Activated CD4-positive, alpha-beta T cell treated with anti-CD3 and anti-CD28 coated beads, Interleukin-2, amount 50 U/mL, for 16 hours (primary cell): ENCODE measurements around the gene SDK1.

Experiments used
- DNase-seq: peaks from one replicate; pipeline ENCODE4 v3.0.0-alpha.2; 2020

SDK1 gene

GRCh38 chr7:3294432-3295100 lies 6.5 kb upstream of the SDK1 start:
- no peak for DNase-seq

GRCh38 chr7:3297105-3297819 lies 3.8 kb upstream of the SDK1 start:
- DNase-seq = no peak

GRCh38 chr7:3300221-3300650 lies 816 bp upstream of the SDK1 start:
- no peak for DNase-seq

GRCh38 chr7:3301449-3301731 lies 338 bp downstream of the SDK1 start:
- no peak for DNase-seq

- no peak for DNase-seq
Observed at GRCh38 chr7:3301831-3302618, 973 bp downstream of the SDK1 start.

- no peak for DNase-seq
Observed at GRCh38 chr7:3302681-3303320, 1.7 kb downstream of the SDK1 start.

- no peak for DNase-seq
Observed at GRCh38 chr7:3304131-3304530, 3.1 kb downstream of the SDK1 start.

- no peak for DNase-seq
Observed at GRCh38 chr7:3307435-3307834, 6.4 kb downstream of the SDK1 start.

GRCh38 chr7:3309140-3309539 lies 8.1 kb downstream of the SDK1 start:
- no peak for DNase-seq

GRCh38 chr7:3309956-3310355 lies 8.9 kb downstream of the SDK1 start:
- DNase-seq = no peak

- DNase-seq = no peak
Observed at GRCh38 chr7:3310884-3311283, 9.8 kb downstream of the SDK1 start.

- no peak for DNase-seq
Observed at GRCh38 chr7:3312583-3312982, 11.5 kb downstream of the SDK1 start.

- DNase-seq = no peak
Observed at GRCh38 chr7:3318874-3319273, 17.8 kb downstream of the SDK1 start.

- DNase-seq = no peak
Observed at GRCh38 chr7:3321206-3321605, 20.2 kb downstream of the SDK1 start.

- no peak for DNase-seq
Observed at GRCh38 chr7:3321745-3322144, 20.7 kb downstream of the SDK1 start.

- DNase-seq = no peak
Observed at GRCh38 chr7:3326246-3326645, 25.2 kb downstream of the SDK1 start.

GRCh38 chr7:3327099-3327498 lies 26.0 kb downstream of the SDK1 start:
- no peak for DNase-seq

GRCh38 chr7:3327655-3328054 lies 26.6 kb downstream of the SDK1 start:
- DNase-seq = no peak

- no peak for DNase-seq
Observed at GRCh38 chr7:3332308-3332707, 31.3 kb downstream of the SDK1 start.

- no peak for DNase-seq
Observed at GRCh38 chr7:3333861-3334260, 32.8 kb downstream of the SDK1 start.

- no peak for DNase-seq
Observed at GRCh38 chr7:3336042-3336665, 35.1 kb downstream of the SDK1 start.

GRCh38 chr7:3338161-3338560 lies 37.1 kb downstream of the SDK1 start:
- no peak for DNase-seq
